ENCODE data around the gene ATG16L1.

ATG16L1 gene

DNA sequence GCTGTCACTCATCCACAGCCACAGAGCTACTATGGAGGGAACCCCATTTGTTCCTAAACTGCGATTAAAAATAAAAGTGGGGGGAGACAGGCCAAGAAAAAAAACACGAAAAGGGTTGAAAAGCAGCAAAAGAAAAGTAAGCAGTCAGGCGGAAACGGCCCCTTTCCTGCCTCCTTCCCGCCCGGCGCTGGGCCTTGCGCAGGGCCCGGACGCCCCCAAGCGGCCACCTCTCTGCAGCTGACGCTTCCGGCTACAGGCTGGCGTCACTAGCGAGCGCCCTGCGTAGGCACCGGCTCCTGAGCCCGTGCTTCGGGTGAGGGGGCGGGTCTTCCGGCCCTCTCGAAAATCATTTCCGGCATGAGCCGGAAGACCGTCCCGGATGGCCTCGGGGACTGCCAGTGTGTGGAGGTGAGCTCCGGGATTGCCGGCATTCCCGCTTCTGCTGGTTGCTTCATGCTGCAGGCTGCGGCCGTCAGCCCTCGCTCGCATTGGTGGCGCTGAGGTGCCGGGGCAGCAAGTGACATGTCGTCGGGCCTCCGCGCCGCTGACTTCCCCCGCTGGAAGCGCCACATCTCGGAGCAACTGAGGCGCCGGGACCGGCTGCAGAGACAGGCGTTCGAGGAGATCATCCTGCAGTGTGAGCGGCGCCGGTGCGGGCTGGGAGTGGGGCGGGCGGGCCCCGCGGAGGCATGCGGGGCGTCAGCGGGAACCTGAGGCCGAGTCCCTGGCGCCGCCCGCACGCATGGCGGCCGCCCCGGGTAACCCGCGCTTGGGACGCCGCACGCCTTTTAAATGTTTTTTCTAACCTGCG lies at the start of gene ATG16L1:
TSS of gene ATG16L1 (plus strand) at position 368 of the 811 bp plus-strand sequence. CDS start at position 523, 155 bp downstream.
- H3K4me3 ChIP-seq (ENCODE audit: low read depth, low read length), result peak within 1 kb of the TSS; percentile 93
- TF ChIP-seq, protein P1, sequence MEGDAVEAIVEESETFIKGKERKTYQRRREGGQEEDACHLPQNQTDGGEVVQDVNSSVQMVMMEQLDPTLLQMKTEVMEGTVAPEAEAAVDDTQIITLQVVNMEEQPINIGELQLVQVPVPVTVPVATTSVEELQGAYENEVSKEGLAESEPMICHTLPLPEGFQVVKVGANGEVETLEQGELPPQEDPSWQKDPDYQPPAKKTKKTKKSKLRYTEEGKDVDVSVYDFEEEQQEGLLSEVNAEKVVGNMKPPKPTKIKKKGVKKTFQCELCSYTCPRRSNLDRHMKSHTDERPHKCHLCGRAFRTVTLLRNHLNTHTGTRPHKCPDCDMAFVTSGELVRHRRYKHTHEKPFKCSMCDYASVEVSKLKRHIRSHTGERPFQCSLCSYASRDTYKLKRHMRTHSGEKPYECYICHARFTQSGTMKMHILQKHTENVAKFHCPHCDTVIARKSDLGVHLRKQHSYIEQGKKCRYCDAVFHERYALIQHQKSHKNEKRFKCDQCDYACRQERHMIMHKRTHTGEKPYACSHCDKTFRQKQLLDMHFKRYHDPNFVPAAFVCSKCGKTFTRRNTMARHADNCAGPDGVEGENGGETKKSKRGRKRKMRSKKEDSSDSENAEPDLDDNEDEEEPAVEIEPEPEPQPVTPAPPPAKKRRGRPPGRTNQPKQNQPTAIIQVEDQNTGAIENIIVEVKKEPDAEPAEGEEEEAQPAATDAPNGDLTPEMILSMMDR (IDR thresholded peaks at IDR 0.05; ENCODE audit: control insufficient read depth, extremely low read depth, insufficient read depth), result peak; percentile 95
- peak; percentile 74 for DNase-seq (ENCODE audit: low read depth)

DNA sequence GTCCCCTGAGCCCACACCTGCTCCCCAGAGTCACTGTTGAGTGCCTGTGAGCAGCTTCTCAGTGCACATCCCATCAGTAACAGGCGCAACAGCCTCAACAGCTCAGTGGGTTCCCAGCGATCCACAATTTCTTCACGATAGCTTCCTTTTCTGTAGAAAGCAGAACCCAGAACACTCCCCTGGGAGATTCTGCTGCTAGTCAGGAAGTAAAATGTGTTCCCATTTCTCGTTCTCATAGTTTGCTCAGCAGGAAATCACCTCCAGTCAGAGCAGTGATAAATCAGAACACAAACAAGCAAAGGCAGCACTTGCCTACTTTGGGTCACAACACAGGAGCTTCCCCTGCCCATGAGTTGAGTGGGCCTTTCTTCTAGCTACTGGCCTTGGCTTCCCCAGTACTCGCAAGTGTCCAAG lies 48.9 kb upstream of the ATG16L1 start:
- H3K4me3 ChIP-seq (ENCODE audit: low read depth, low read length), result no peak overlapping the region
- TF ChIP-seq, protein P1 (IDR thresholded peaks at IDR 0.05; ENCODE audit: control insufficient read depth, extremely low read depth, insufficient read depth), result no peak
- DNase-seq (ENCODE audit: low read depth), result no peak

DNA sequence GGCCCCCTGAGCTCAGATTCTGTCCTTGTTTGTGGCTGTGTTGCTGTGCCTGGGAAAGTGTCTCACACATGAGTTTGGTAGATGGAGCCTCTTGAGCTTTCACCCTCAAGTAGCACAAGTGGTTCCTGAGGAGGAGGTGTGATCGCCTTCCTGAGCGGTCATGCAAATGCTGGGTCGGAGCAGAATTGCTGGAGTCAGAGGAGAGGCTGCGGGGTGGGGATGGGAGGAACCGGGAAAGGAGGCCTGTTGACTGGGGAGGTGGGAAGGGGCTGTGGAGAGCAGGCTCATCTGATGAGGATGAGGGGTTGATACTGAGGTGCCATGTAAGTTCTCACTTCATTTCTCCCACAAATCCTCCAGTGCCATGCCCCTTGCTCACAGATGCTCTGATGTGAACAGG lies 48.4 kb upstream of the ATG16L1 start:
- no peak for DNase-seq (ENCODE audit: low read depth)
- H3K4me3 ChIP-seq (ENCODE audit: low read depth, low read length), result no peak overlapping the region
- TF ChIP-seq, protein P1 (IDR thresholded peaks at IDR 0.05; ENCODE audit: control insufficient read depth, extremely low read depth, insufficient read depth), result no peak

DNA sequence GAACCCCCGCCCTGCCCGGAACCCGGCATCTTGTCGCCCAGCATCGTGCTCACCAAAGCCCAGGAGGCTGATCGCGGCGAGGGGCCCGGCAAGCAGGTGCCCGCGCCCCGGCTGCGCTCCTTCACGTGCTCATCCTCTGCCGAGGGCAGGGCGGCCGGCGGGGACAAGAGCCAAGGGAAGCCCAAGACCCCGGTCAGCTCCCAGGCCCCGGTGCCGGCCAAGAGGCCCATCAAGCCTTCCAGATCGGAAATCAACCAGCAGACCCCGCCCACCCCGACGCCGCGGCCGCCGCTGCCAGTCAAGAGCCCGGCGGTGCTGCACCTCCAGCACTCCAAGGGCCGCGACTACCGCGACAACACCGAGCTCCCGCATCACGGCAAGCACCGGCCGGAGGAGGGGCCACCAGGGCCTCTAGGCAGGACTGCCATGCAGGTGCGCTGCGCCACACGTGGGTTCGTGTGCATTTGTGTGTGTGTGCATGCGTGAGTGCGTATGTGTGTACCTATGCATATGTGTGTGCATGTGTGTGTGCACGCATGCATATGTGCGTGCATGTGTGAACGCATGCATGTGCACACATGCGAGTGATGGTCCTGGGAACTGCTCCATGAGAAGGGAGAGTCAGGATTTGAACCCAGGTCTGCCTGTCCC lies 47.1 kb upstream of the ATG16L1 start:
- H3K4me3 ChIP-seq (ENCODE audit: low read depth, low read length), result no peak overlapping the region
- TF ChIP-seq, protein P1 (IDR thresholded peaks at IDR 0.05; ENCODE audit: control insufficient read depth, extremely low read depth, insufficient read depth), result no peak
- DNase-seq (ENCODE audit: low read depth), result no peak

DNA sequence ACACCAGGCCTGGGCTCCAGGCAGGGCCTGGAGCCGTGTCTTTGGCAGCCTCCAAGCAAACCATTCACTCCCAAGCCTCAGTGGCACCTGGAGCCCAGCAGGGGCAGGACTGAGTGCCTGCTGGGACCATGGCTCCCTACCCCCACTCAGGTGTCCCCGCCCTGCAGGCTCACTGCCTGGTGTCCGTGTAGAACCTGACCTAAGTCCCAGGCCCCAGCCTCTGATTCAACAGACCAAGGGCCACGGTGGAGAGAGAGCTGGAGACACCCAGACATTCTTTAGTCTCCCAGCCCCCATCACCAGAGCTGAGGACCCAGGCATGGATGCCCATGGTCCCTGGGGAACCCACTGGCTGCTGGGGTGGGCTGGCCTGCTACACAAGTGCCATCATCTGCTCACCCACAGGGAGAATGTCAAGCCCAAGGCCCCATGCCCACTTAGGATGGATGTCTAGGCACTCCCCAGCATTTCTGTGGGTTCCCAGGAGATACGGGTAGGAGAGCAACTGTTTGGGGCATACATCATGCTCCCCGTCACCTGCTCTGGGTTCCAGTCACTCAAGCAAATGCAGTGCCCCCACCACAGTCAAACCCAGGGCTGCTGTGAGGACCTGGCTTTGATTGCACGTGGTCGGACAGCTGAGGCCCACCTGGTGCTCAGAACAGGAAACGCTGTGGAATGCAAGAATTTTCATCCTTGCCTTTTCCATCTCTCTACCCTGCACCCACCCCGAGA lies 42.9 kb upstream of the ATG16L1 start:
- TF ChIP-seq, protein P1 (IDR thresholded peaks at IDR 0.05; ENCODE audit: control insufficient read depth, extremely low read depth, insufficient read depth), result no peak
- no peak overlapping the region for H3K4me3 ChIP-seq (ENCODE audit: low read depth, low read length)
- no peak for DNase-seq (ENCODE audit: low read depth)

DNA sequence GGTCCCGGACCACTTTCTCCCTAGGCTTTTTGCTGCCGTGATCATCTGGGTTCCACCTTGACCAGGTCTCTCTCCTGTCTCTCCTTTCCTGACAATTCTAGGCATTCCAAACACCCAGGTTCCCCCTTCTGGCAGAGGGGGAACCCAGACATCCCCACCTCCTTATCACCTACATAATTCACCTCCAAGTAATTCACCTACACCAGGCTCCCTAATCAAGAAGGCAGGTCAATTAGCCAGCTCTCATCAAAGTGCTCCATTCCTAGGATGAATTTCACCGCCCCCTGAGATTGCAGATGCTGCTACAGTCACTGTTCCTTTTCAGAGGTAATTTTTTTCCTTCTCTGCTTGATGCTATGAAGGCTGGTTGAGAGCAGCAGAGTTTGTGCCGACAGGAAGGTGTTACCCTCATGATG lies 42.3 kb upstream of the ATG16L1 start:
- no peak overlapping the region for H3K4me3 ChIP-seq (ENCODE audit: low read depth, low read length)
- no peak for DNase-seq (ENCODE audit: low read depth)
- TF ChIP-seq, protein P1 (IDR thresholded peaks at IDR 0.05; ENCODE audit: control insufficient read depth, extremely low read depth, insufficient read depth), result no peak
